Hepatocyte (in vitro differentiated cells): ENCODE data around the gene EVL. TPM values are rescaled to one million over a fixed set of nuclear protein-coding genes. Genes with fewer than 3 reads are reported as not detected.

Source experiments
- DNase-seq: peaks from one replicate; pipeline ENCODE4 v3.0.0-alpha.2; 2016; ENCODE audit warnings: low spot score
- H2AFZ ChIP-seq: fragments of 200-600 bp; sonication (generic); 2 replicates; pipeline ENCODE4 v1.6.0; 2016; ENCODE audit warnings: antibody characterized with exemption, mild to moderate bottlenecking
- H3K27ac ChIP-seq: fragments of 200-600 bp; sonication (generic); 2 replicates; pipeline ENCODE4 v1.5.1; 2016; ENCODE audit warnings: mild to moderate bottlenecking
- H3K27me3 ChIP-seq: fragments of 200-600 bp; sonication (generic); 2 replicates; pipeline ENCODE4 v1.6.1; 2016
- H3K36me3 ChIP-seq: fragments of 200-600 bp; sonication (generic); replicated peaks from 2 replicates; pipeline ENCODE4 v1.5.1; 2016; ENCODE audit warnings: low read depth; ENCODE audit not compliant: insufficient read depth
- H3K4me1 ChIP-seq: fragments of 200-600 bp; sonication (generic); 2 replicates; pipeline ENCODE4 v1.5.1; 2016; ENCODE audit warnings: mild to moderate bottlenecking, moderate library complexity; ENCODE audit not compliant: insufficient read depth
- H3K4me2 ChIP-seq: fragments of 200-600 bp; sonication (generic); 2 replicates; pipeline ENCODE4 v1.6.0; 2016
- H3K4me3 ChIP-seq: fragments of 200-600 bp; sonication (generic); 2 replicates; pipeline ENCODE4 v1.5.1; 2016; ENCODE audit warnings: mild to moderate bottlenecking
- H3K79me2 ChIP-seq: fragments of 200-600 bp; sonication (generic); 2 replicates; pipeline ENCODE4 v1.6.0; 2017; ENCODE audit warnings: mild to moderate bottlenecking
- H3K9me2 ChIP-seq: fragments of 200-600 bp; sonication (generic); replicated peaks from 2 replicates; pipeline ENCODE4 v1.6.0; 2017; ENCODE audit warnings: mild to moderate bottlenecking; ENCODE audit not compliant: insufficient read depth
- H3K9me3 ChIP-seq: fragments of 200-600 bp; sonication (generic); 2 replicates; pipeline ENCODE4 v1.5.1; 2016; ENCODE audit warnings: low read depth, mild to moderate bottlenecking
- H4K20me1 ChIP-seq: fragments of 200-600 bp; sonication (generic); 2 replicates; pipeline ENCODE4 v1.6.0; 2016; ENCODE audit warnings: mild to moderate bottlenecking; ENCODE audit not compliant: insufficient read depth, poor library complexity, severe bottlenecking
- EZH2 ChIP-seq: fragments of 200-600 bp; sonication (generic); IDR thresholded peaks from 2 replicates; pipeline ENCODE4 v1.6.1; 2016; ENCODE audit warnings: antibody characterized with exemption, mild to moderate bottlenecking, borderline replicate concordance
- EZH2phosphoT487 ChIP-seq: fragments of 200-600 bp; sonication (generic); IDR thresholded peaks from one replicate; pipeline ENCODE4 v1.6.1; 2018; ENCODE audit warnings: antibody characterized with exemption, mild to moderate bottlenecking, low read depth, moderate library complexity; ENCODE audit not compliant: unreplicated experiment, severe bottlenecking
- WGBS: methylation state at CpG from one replicate; pipeline ENCODE4 v1.1.6; 2016; ENCODE audit warnings: low lambda C conversion rate; ENCODE audit errors: missing lambda C conversion rate; 5-methylcytosine and 5-hydroxymethylcytosine counted together
- polyA plus RNA-seq: library from polyadenylated mRNA; unstranded; fragments of >200 nt; fragmentation: Nextera tagmentation; extraction: Ambion mirVana; gene quantifications from 2 replicates; pipeline ENCODE4 v1.2.1, GENCODE V29; 2016
- total RNA-seq: library from RNA; depleted of rRNA; stranded (reverse); fragments of >200 nt; gene quantifications from 2 replicates; pipeline ENCODE4 v1.2.3, GENCODE V29; 2014
- TF ChIP-seq, protein P1 (sequence below): fragments of 200-600 bp; sonication (generic); IDR thresholded peaks from 2 replicates; pipeline ENCODE4 v1.5.1; 2016; ENCODE audit warnings: antibody characterized with exemption, mild to moderate bottlenecking; ENCODE audit not compliant: poor library complexity

The EVL gene
- total and polyA plus RNA-seq, 2 experiments from 2014 or later, result 60.5 to 77.2 TPM

- TF ChIP-seq EZH2phosphoT487 (no peak), EZH2 (no peak)
- TF ChIP-seq, protein P1, sequence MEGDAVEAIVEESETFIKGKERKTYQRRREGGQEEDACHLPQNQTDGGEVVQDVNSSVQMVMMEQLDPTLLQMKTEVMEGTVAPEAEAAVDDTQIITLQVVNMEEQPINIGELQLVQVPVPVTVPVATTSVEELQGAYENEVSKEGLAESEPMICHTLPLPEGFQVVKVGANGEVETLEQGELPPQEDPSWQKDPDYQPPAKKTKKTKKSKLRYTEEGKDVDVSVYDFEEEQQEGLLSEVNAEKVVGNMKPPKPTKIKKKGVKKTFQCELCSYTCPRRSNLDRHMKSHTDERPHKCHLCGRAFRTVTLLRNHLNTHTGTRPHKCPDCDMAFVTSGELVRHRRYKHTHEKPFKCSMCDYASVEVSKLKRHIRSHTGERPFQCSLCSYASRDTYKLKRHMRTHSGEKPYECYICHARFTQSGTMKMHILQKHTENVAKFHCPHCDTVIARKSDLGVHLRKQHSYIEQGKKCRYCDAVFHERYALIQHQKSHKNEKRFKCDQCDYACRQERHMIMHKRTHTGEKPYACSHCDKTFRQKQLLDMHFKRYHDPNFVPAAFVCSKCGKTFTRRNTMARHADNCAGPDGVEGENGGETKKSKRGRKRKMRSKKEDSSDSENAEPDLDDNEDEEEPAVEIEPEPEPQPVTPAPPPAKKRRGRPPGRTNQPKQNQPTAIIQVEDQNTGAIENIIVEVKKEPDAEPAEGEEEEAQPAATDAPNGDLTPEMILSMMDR, result no peak
- Histone ChIP-seq H3K27ac (peak overlapping the region; percentile 15), H3K36me3 (no peaks in the 10 kb centered on the region), H3K27me3 (no peaks in the 10 kb centered on the region), H3K4me3 (no peak overlapping the region), H3K9me3 (no peaks in the 10 kb centered on the region), H4K20me1 (peaks cover 4% of the 10 kb centered on the region), H3K9me2 (no peaks in the 10 kb centered on the region), H3K79me2 (peaks cover 88% of the 10 kb centered on the region), H2AFZ (no peak overlapping the region), H3K4me2 (no peak overlapping the region), H3K4me1 (peaks cover 12% of the 10 kb centered on the region)
- no peak for DNase-seq
- 88% methylated on average over 2 of the region's 2 CpGs for WGBS
Measured at GRCh38 chr14:100051103-100051502, 14.1 kb upstream of the EVL start.

- H2AFZ ChIP-seq, result no peak overlapping the region
- DNase-seq, result no peak
- H3K9me3 ChIP-seq, result no peaks in the 10 kb centered on the region
- H3K36me3 ChIP-seq, result no peaks in the 10 kb centered on the region
- peaks cover 4% of the 10 kb centered on the region for H4K20me1 ChIP-seq
- H3K4me1 ChIP-seq, result peaks cover 16% of the 10 kb centered on the region
- TF ChIP-seq, protein P1, result no peak
- TF ChIP-seq EZH2, result no peak
- TF ChIP-seq EZH2phosphoT487, result no peak
- no peaks in the 10 kb centered on the region for H3K9me2 ChIP-seq
- no peaks in the 10 kb centered on the region for H3K27me3 ChIP-seq
- H3K27ac ChIP-seq, result peak overlapping the region; percentile 15
- peak overlapping the region; percentile 19 for H3K4me2 ChIP-seq
- no peak overlapping the region for H3K4me3 ChIP-seq
- H3K79me2 ChIP-seq, result peaks cover 88% of the 10 kb centered on the region
- 58% methylated on average over 5 of the region's 5 CpGs for WGBS
Measured at GRCh38 chr14:100051543-100051942, 13.7 kb upstream of the EVL start.

- no peak overlapping the region for H3K4me2 ChIP-seq
- H3K27ac ChIP-seq, result no peak overlapping the region
- H4K20me1 ChIP-seq, result peaks cover 4% of the 10 kb centered on the region
- H3K36me3 ChIP-seq, result no peaks in the 10 kb centered on the region
- no peak overlapping the region for H3K4me3 ChIP-seq
- no peak overlapping the region for H2AFZ ChIP-seq
- no peaks in the 10 kb centered on the region for H3K9me2 ChIP-seq
- no peaks in the 10 kb centered on the region for H3K9me3 ChIP-seq
- H3K79me2 ChIP-seq, result peaks cover 90% of the 10 kb centered on the region
- 50% methylated on average over 2 of the region's 2 CpGs for WGBS
- H3K4me1 ChIP-seq, result peaks cover 24% of the 10 kb centered on the region
- H3K27me3 ChIP-seq, result no peaks in the 10 kb centered on the region
- TF ChIP-seq EZH2phosphoT487, result no peak
- TF ChIP-seq EZH2, result no peak
- TF ChIP-seq, protein P1, result no peak
- DNase-seq, result no peak
Measured at GRCh38 chr14:100052819-100053218, 12.4 kb upstream of the EVL start.
